Activated CD8-positive, alpha-beta memory T cell treated with anti-CD3 and anti-CD28 coated beads, Interleukin-2, amount 10 ng/mL, durations not matched to agents 7 days and 5 days (primary cell): ENCODE results near the gene SLC5A10. TPM values are rescaled to one million over a fixed set of nuclear protein-coding genes. Genes with fewer than 3 reads are reported as not detected.

Source experiments
- ATAC-seq: fragments of 150-1000 bp; cut with Tn5 transposase; one replicate; pipeline ENCODE4 v1.10.0; 2021; ENCODE audit warnings: moderate library complexity
- CTCF ChIA-PET: fragments of 350-600 bp; sonication (Branson Sonifier 250); formaldehyde crosslinking; loops from one replicate; lab custom pipeline; 2021; ENCODE audit warnings: antibody characterized with exemption; lab: Charles Lee
- DNase-seq: peaks from one replicate; pipeline ENCODE4 v3.0.0-alpha.2; 2020
- H3K27ac Mint-ChIP-seq: one replicate; pipeline ENCODE4 v1.8.0; 2021; ENCODE audit warnings: mild to moderate bottlenecking, mixed read lengths
- H3K27me3 Mint-ChIP-seq: one replicate; pipeline ENCODE4 v1.8.0; 2021; ENCODE audit warnings: mixed read lengths
- H3K36me3 Mint-ChIP-seq: one replicate; pipeline ENCODE4 v1.8.0; 2021; ENCODE audit warnings: mild to moderate bottlenecking, mixed read lengths
- H3K4me1 Mint-ChIP-seq: one replicate; pipeline ENCODE4 v1.8.0; 2021; ENCODE audit warnings: mixed read lengths
- H3K4me3 Mint-ChIP-seq: one replicate; pipeline ENCODE4 v1.8.0; 2021; ENCODE audit warnings: mild to moderate bottlenecking, moderate library complexity, mixed read lengths
- H3K9me3 Mint-ChIP-seq: one replicate; pipeline ENCODE4 v1.8.0; 2022; ENCODE audit warnings: low read depth, mixed read lengths
- total RNA-seq, 2 experiments: library from RNA; stranded (reverse); gene quantifications; one replicate each; pipeline ENCODE4 v1.2.3, GENCODE V29; 2021

Gene SLC5A10
- total RNA-seq, 2 experiments from 2014 or later = not detected

- H3K27me3 Mint-ChIP-seq = no peaks in the 10 kb centered on the region
- H3K4me3 Mint-ChIP-seq = no peak overlapping the region
- ATAC-seq (no peak), DNase-seq (no peak)
- no peak overlapping the region for H3K27ac Mint-ChIP-seq
- CTCF ChIA-PET = no interaction called here
- no peaks in the 10 kb centered on the region for H3K36me3 Mint-ChIP-seq
- no peaks in the 10 kb centered on the region for H3K4me1 Mint-ChIP-seq
- H3K9me3 Mint-ChIP-seq = no peaks in the 10 kb centered on the region
These were observed 22.6 kb downstream of the SLC5A10 start for GRCh38 chr17:18974407-18975149.

DNA sequence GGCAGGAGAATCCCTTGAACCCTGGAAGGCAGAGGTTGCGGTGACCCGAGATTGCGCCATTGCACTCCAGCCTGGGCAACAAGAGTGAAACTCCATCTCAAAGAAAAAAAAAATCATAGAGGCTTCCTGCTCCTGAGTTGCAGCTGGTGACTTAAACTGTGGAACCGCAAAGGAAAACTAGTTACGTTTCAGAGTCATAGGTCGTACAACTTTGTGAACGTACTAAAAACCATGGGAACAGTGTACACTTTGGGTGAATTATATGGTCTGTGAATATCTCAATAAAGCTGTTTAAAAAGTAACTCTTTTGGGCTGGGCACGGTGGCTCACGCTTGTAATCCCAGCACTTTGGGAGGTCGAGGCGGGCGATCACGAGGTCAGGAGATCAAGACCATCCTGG is 23.6 kb downstream of the SLC5A10 start:
- DNase-seq = no peak
- Mint-ChIP-seq H3K9me3 (no peaks in the 10 kb centered on the region), H3K4me3 (no peak overlapping the region), H3K36me3 (no peaks in the 10 kb centered on the region), H3K4me1 (no peaks in the 10 kb centered on the region), H3K27ac (no peak overlapping the region), H3K27me3 (no peaks in the 10 kb centered on the region)
- CTCF ChIA-PET = interaction anchor here (1.0 to 1.5 kb wide), 2 partner anchors 15 to 110 kb away, joined by 3 to 5 read pairs; no protein-coding TSS in a partner anchor
- ATAC-seq = no peak

- Mint-ChIP-seq H3K4me1 (no peaks in the 10 kb centered on the region), H3K36me3 (no peaks in the 10 kb centered on the region), H3K27ac (no peak overlapping the region), H3K4me3 (no peak overlapping the region), H3K27me3 (no peaks in the 10 kb centered on the region), H3K9me3 (no peaks in the 10 kb centered on the region)
- DNase-seq (no peak), ATAC-seq (no peak)
- CTCF ChIA-PET = interaction anchor here (1.0 to 1.5 kb wide), 2 partner anchors 15 to 110 kb away, joined by 3 to 5 read pairs; no protein-coding TSS in a partner anchor
These were observed 24.2 kb downstream of the SLC5A10 start for GRCh38 chr17:18976201-18976600.

GRCh38 chr17:18977021-18977420 is 25.1 kb downstream of the SLC5A10 start:
- Mint-ChIP-seq H3K27ac (no peak overlapping the region), H3K36me3 (no peaks in the 10 kb centered on the region), H3K27me3 (no peaks in the 10 kb centered on the region), H3K4me1 (no peaks in the 10 kb centered on the region), H3K4me3 (no peak overlapping the region), H3K9me3 (no peaks in the 10 kb centered on the region)
- ATAC-seq (no peak), DNase-seq (no peak)
- CTCF ChIA-PET = interaction anchor here (1.5 kb wide), 1 partner anchor 16 kb away, joined by 5 read pairs; no protein-coding TSS in a partner anchor

GRCh38 chr17:18977646-18978045 is 25.7 kb downstream of the SLC5A10 start:
- no peaks in the 10 kb centered on the region for H3K27me3 Mint-ChIP-seq
- DNase-seq (no peak), ATAC-seq (no peak)
- no peaks in the 10 kb centered on the region for H3K36me3 Mint-ChIP-seq
- H3K4me3 Mint-ChIP-seq = no peak overlapping the region
- no peaks in the 10 kb centered on the region for H3K9me3 Mint-ChIP-seq
- no peak overlapping the region for H3K27ac Mint-ChIP-seq
- CTCF ChIA-PET = interaction anchor here (1.6 kb wide), 1 partner anchor 16 kb away, joined by 7 read pairs; no protein-coding TSS in a partner anchor
- no peaks in the 10 kb centered on the region for H3K4me1 Mint-ChIP-seq

DNA sequence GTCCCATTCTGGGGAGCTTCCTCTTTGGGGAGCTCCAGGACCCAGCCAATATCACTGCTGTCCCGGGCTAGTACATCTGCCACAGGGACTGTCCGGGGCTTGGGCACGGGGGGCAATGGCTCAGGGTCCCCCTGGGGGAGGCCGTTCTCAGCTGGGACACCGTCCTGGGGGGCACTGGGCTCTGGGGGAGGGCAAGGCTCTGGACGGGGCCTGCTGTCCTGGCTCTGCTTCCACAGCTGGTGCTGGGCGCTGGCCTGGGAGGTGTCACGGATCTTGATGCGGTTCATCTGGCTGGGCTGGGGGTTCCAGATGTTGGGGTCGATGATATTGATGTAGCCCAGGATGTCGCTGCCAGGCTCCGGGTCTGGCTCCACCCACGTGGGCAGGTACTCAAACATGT is 26.1 kb downstream of the SLC5A10 start:
- ATAC-seq (no peak), DNase-seq (no peak)
- Mint-ChIP-seq H3K4me1 (no peaks in the 10 kb centered on the region), H3K9me3 (no peaks in the 10 kb centered on the region), H3K4me3 (no peak overlapping the region), H3K27ac (no peak overlapping the region), H3K36me3 (no peaks in the 10 kb centered on the region), H3K27me3 (no peaks in the 10 kb centered on the region)
- CTCF ChIA-PET = interaction anchor here (1.6 kb wide), 1 partner anchor 17 kb away, joined by 7 read pairs; no protein-coding TSS in a partner anchor

DNA sequence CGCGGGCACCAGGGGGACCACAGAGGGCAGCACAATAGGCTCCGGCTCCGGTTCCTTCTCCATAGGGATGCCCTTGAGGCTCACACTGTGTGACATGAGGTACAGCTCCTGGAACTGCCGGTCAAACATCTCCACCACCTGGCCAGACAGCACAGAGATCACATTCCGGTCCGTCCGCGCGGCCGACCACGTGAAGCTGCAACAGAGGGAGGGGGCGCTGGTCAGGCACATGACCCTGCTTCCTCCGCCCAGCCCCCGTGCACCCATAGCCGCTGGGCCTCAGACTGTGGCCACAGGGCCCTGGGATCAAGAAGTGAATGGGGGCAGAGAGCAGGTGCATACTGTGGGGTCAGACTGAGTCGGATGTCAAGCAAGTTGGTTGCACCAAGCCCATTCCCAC is 26.7 kb downstream of the SLC5A10 start:
- no peak for ATAC-seq
- no peaks in the 10 kb centered on the region for H3K27me3 Mint-ChIP-seq
- H3K27ac Mint-ChIP-seq = no peak overlapping the region
- no peaks in the 10 kb centered on the region for H3K9me3 Mint-ChIP-seq
- no peak overlapping the region for H3K4me3 Mint-ChIP-seq
- no peaks in the 10 kb centered on the region for H3K4me1 Mint-ChIP-seq
- DNase-seq = no peak
- H3K36me3 Mint-ChIP-seq = no peaks in the 10 kb centered on the region
- CTCF ChIA-PET = interaction anchor here (1.4 to 1.6 kb wide), 2 partner anchors 16 to 17 kb away, joined by 4 to 7 read pairs; no protein-coding TSS in a partner anchor

- no peaks in the 10 kb centered on the region for H3K9me3 Mint-ChIP-seq
- ATAC-seq = no peak
- no peaks in the 10 kb centered on the region for H3K4me1 Mint-ChIP-seq
- H3K36me3 Mint-ChIP-seq = no peaks in the 10 kb centered on the region
- DNase-seq = no peak
- H3K27me3 Mint-ChIP-seq = no peaks in the 10 kb centered on the region
- no peak overlapping the region for H3K4me3 Mint-ChIP-seq
- CTCF ChIA-PET = interaction anchor here (0.7 to 1.6 kb wide), 3 partner anchors 12 to 50 kb away, joined by 3 to 6 read pairs (median 4); no protein-coding TSS in a partner anchor
- no peak overlapping the region for H3K27ac Mint-ChIP-seq
These were observed 28.8 kb downstream of the SLC5A10 start for GRCh38 chr17:18980682-18981334.

- H3K9me3 Mint-ChIP-seq = no peaks in the 10 kb centered on the region
- DNase-seq = no peak
- H3K36me3 Mint-ChIP-seq = no peaks in the 10 kb centered on the region
- CTCF ChIA-PET = interaction anchor here (0.7 to 1.6 kb wide), 3 partner anchors 11 to 50 kb away, joined by 3 to 6 read pairs (median 4); no protein-coding TSS in a partner anchor
- no peak overlapping the region for H3K4me3 Mint-ChIP-seq
- H3K27ac Mint-ChIP-seq = no peak overlapping the region
- ATAC-seq = no peak
- H3K4me1 Mint-ChIP-seq = no peaks in the 10 kb centered on the region
- no peaks in the 10 kb centered on the region for H3K27me3 Mint-ChIP-seq
These were observed 29.3 kb downstream of the SLC5A10 start for GRCh38 chr17:18981335-18981641.

- Mint-ChIP-seq H3K27ac (no peak overlapping the region), H3K4me1 (no peaks in the 10 kb centered on the region), H3K9me3 (no peaks in the 10 kb centered on the region), H3K36me3 (no peaks in the 10 kb centered on the region), H3K27me3 (no peaks in the 10 kb centered on the region), H3K4me3 (no peak overlapping the region)
- ATAC-seq (no peak), DNase-seq (no peak)
- CTCF ChIA-PET = interaction anchor here (1.6 kb wide), 1 partner anchor 21 kb away, joined by 6 read pairs; no protein-coding TSS in a partner anchor
These were observed 29.9 kb downstream of the SLC5A10 start for GRCh38 chr17:18981642-18982424.

DNA sequence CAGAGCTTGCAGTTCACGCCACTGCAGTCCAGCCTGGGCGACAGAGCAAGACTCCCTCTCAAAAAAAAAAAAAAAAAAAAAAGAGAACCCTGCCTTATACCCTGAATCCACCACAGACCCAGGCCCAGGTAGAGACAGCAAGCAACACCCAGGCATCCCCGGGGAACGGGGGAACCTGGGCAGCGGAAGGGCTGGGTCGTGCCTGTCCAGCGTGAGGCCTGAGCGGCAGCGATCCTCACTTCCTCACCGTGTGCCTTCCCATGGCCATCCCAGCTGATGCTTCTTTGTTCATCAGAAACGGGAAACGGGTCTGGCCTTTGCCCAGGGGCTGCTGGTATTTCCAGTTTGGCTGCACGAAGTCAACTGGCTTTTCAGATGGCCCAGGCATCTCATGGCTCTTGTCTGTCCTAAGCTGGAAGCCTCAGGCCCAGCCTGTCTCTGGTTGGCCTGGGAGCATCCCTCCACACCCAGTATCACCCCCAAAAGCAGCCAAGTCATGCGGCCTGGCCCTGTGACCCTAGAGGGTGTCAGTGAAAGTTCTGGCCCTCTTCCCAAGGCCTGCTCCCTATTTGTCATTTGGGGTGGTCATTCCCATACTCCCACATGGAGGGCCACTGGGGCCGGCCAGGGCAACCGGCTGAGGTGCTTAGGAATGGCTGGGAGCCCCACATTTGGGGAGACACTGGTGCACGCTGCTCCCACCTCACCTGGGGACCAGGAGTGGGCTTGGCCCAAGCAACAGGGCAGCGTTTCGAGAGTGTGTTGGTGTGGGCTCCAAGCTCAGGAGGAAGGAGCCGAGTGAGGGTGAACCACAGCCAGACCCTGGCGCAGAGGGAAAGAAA is 32.5 kb downstream of the SLC5A10 start:
- no peak overlapping the region for H3K27ac Mint-ChIP-seq
- DNase-seq (no peak), ATAC-seq (no peak)
- CTCF ChIA-PET = interaction anchor here (1.0 to 2.5 kb wide), 2 partner anchors 10 to 23 kb away, joined by 3 to 7 read pairs; no protein-coding TSS in a partner anchor
- H3K4me3 Mint-ChIP-seq = no peak overlapping the region
- H3K36me3 Mint-ChIP-seq = no peaks in the 10 kb centered on the region
- no peaks in the 10 kb centered on the region for H3K9me3 Mint-ChIP-seq
- H3K27me3 Mint-ChIP-seq = no peaks in the 10 kb centered on the region
- no peaks in the 10 kb centered on the region for H3K4me1 Mint-ChIP-seq

DNA sequence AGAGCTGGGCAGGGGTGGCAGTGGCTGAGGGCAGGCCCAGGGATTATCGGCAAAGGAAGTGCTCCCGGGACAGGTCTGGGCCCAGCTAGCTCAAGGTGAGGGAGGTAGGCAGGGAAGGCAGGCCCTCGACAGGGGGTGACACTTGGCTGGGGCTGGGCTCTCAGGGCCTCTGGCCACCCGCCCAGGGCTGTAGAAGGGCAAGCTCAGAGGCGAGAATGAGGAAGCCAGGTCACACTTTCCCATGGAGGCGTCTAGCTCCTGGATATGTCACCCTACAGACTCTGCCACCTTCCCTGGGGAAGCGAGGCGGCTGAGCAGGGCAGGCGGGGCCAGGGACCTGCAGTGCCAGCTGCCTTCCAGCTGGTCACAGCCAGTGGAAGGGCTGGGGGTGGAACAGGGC is 33.5 kb downstream of the SLC5A10 start:
- Mint-ChIP-seq H3K4me1 (no peaks in the 10 kb centered on the region), H3K4me3 (no peak overlapping the region), H3K9me3 (no peaks in the 10 kb centered on the region), H3K27me3 (no peaks in the 10 kb centered on the region), H3K36me3 (no peaks in the 10 kb centered on the region), H3K27ac (no peak overlapping the region)
- ATAC-seq (no peak), DNase-seq (no peak)
- CTCF ChIA-PET = interaction anchor here (1.0 to 2.5 kb wide), 2 partner anchors 9 to 24 kb away, joined by 3 to 7 read pairs; no protein-coding TSS in a partner anchor
